Stomach (tissue), 4 donors: ENCODE measurements around the gene MTHFD2L.

Experiments used
- EP300 ChIP-seq: sonication (generic); formaldehyde crosslinking; IDR thresholded peaks from one replicate; pipeline ENCODE4 v1.6.1; 2017; ENCODE audit warnings: antibody characterized with exemption
- POLR2A ChIP-seq, 4 donors: fragments of 450-650 bp; IDR thresholded peaks; one replicate each; pipeline ENCODE4 v1.6.1; 2016; ENCODE audit warnings: antibody characterized with exemption in 4 of 4, control low read depth in 2 of 4, mild to moderate bottlenecking in 1 of 4, moderate library complexity in 1 of 4
- POLR2AphosphoS5 ChIP-seq, 3 donors: sonication (generic); formaldehyde crosslinking; IDR thresholded peaks; one replicate each; pipeline ENCODE4 v1.6.1; 2016; ENCODE audit warnings: antibody characterized with exemption in 3 of 3
- TF ChIP-seq, protein P1 (sequence below), 7 experiments: fragments of 450-650 bp in 4 of 7; fragments of 200-600 bp in 3 of 7; sonication (generic) in 3 of 7; IDR thresholded peaks; one replicate each; pipeline ENCODE4 v1.5.1; 2016 to 2019; ENCODE audit warnings: antibody characterized with exemption in 7 of 7, control low read depth in 2 of 7, mild to moderate bottlenecking in 1 of 7

DNA sequence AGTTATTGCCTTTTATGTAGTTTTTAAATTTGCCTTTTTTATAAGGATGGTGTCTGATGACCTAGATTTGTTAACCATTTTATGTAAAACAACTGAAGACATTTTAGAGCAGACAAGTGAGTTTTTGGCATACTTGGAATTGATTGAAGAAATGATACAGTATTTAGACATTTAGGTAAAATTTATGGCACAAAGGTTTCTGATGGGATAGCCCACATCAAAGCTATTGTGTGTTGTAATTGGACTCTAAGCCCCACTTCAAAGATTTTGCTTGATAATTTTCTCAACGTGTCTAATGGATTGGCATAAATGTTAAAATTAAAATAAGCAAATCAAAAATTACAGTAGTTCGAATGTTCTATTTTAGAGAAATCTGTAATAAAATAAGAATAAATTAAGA is 168.0 kb downstream of the MTHFD2L start:
- TF ChIP-seq, protein P1, sequence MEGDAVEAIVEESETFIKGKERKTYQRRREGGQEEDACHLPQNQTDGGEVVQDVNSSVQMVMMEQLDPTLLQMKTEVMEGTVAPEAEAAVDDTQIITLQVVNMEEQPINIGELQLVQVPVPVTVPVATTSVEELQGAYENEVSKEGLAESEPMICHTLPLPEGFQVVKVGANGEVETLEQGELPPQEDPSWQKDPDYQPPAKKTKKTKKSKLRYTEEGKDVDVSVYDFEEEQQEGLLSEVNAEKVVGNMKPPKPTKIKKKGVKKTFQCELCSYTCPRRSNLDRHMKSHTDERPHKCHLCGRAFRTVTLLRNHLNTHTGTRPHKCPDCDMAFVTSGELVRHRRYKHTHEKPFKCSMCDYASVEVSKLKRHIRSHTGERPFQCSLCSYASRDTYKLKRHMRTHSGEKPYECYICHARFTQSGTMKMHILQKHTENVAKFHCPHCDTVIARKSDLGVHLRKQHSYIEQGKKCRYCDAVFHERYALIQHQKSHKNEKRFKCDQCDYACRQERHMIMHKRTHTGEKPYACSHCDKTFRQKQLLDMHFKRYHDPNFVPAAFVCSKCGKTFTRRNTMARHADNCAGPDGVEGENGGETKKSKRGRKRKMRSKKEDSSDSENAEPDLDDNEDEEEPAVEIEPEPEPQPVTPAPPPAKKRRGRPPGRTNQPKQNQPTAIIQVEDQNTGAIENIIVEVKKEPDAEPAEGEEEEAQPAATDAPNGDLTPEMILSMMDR (IDR thresholded peaks at IDR 0.05) = no peak
- no peak for TF ChIP-seq POLR2A (IDR thresholded peaks at IDR 0.05)
- no peak for TF ChIP-seq EP300
- TF ChIP-seq POLR2AphosphoS5 (IDR thresholded peaks at IDR 0.05) = no peak
